Astrocyte (in vitro differentiated cells and primary cell): ENCODE measurements around the gene OSCP1.

Source experiments
- CTCF ChIP-seq: IDR thresholded peaks from 2 replicates; pipeline ENCODE4 v1.5.1; 2011; ENCODE audit warnings: low read depth, mild to moderate bottlenecking, inconsistent platforms, low read length, moderate library complexity; ENCODE audit not compliant: insufficient read depth
- EZH2 ChIP-seq: IDR thresholded peaks from 2 replicates; pipeline ENCODE4 v1.6.1; 2012; ENCODE audit warnings: mild to moderate bottlenecking, low read length, inconsistent platforms; ENCODE audit not compliant: insufficient read depth

- TF ChIP-seq CTCF (no peak), EZH2 (no peak)
Measured at GRCh38 chr1:36471830-36472641, 21.8 kb upstream of the OSCP1 start.
